ENCODE data around the gene NXT1.

The NXT1 gene

GRCh38 chr20:23371496-23371895 is 20.9 kb downstream of the NXT1 start:
- Histone ChIP-seq H3K4ac (ENCODE audit: low read length) (no peak overlapping the region), H3K4me2 (ENCODE audit: insufficient read depth, low read length, poor library complexity, severe bottlenecking) (no peak overlapping the region), H4K91ac (ENCODE audit: low read depth, low read length, poor library complexity) (no peak overlapping the region), H4K8ac (ENCODE audit: low read depth, low read length) (no peak overlapping the region), H2BK120ac (ENCODE audit: low read depth, low read length) (no peak overlapping the region), H3K9me3 (replicated peaks in 1 of 2; ENCODE audit: control insufficient read depth in 2 of 2, insufficient read depth in 1 of 2, low read depth in 1 of 2, low read length in 2 of 2) (peaks cover 0 to 33% of the 10 kb centered on the region in 2 donors), H3K79me1 (ENCODE audit: low read depth, low read length) (no peaks in the 10 kb centered on the region), H3K4me3 (ENCODE audit: low read length in 2 of 2) (no peak overlapping the region), H3K27ac (replicated peaks; ENCODE audit: low read length) (no peak overlapping the region), H2AFZ (ENCODE audit: low read length) (no peak overlapping the region), H3K18ac (ENCODE audit: low read length) (no peak overlapping the region), H3K27me3 (ENCODE audit: control insufficient read depth in 3 of 3, insufficient read depth in 3 of 3, low read depth in 1 of 3, low read length in 3 of 3) (no peaks in the 10 kb centered on the region), H3K36me3 (replicated peaks in 1 of 2; ENCODE audit: control insufficient read depth in 2 of 2, insufficient read depth in 2 of 2, low read length in 2 of 2) (peaks cover 27 to 100% of the 10 kb centered on the region in 2 donors), H3K9ac (ENCODE audit: low read depth, low read length, poor library complexity) (no peak overlapping the region), H2BK5ac (ENCODE audit: low read length) (no peak overlapping the region), H2BK12ac (ENCODE audit: low read length) (no peak overlapping the region), H3K23ac (ENCODE audit: low read depth, low read length, poor library complexity) (no peak overlapping the region), H3K4me1 (ENCODE audit: control insufficient read depth in 2 of 2, insufficient read depth in 1 of 2, low read depth in 1 of 2, low read length in 2 of 2) (no peaks in the 10 kb centered on the region), H2BK15ac (ENCODE audit: low read length) (no peak overlapping the region), H3K14ac (ENCODE audit: low read length) (no peak overlapping the region), H2AK5ac (ENCODE audit: low read depth, low read length) (no peak overlapping the region)
- WGBS, 2 donors (ENCODE audit: extremely low coverage in 2 of 2, insufficient read length in 2 of 2, insufficient replicate concordance in 1 of 2), result no CpG with 5 or more reads among the region's 4 CpGs
- no peak for DNase-seq (ENCODE audit: low spot score)

DNA sequence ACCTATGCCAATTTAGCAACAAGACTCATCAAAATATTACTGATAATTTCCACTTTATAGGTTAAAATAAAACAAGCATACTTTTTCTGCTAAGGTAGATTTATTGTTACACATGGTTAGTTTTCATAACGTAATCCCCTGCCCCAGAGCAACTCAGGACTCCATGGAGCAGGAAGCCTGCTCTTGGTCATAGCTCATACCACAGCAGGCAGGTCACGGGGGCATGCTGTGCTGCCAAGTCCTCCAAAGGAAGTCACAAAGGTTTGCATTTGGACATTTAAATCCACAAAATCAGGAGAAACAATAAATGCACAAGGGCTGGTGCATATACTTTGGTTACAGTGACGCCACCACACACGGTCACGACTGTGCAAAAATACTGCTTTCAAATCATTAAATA is 23.9 kb downstream of the NXT1 start:
- Histone ChIP-seq H3K14ac (ENCODE audit: low read length) (no peak overlapping the region), H2BK15ac (ENCODE audit: low read length) (no peak overlapping the region), H3K23ac (ENCODE audit: low read depth, low read length, poor library complexity) (peak overlapping the region; percentile 39), H3K4ac (ENCODE audit: low read length) (no peak overlapping the region), H3K36me3 (replicated peaks in 1 of 2; ENCODE audit: control insufficient read depth in 2 of 2, insufficient read depth in 2 of 2, low read length in 2 of 2) (peaks cover 26 to 92% of the 10 kb centered on the region in 2 donors), H2BK5ac (ENCODE audit: low read length) (no peak overlapping the region), H2AK5ac (ENCODE audit: low read depth, low read length) (no peak overlapping the region), H3K9ac (ENCODE audit: low read depth, low read length, poor library complexity) (no peak overlapping the region), H3K18ac (ENCODE audit: low read length) (no peak overlapping the region), H4K8ac (ENCODE audit: low read depth, low read length) (no peak overlapping the region), H2BK12ac (ENCODE audit: low read length) (no peak overlapping the region), H3K9me3 (replicated peaks in 1 of 2; ENCODE audit: control insufficient read depth in 2 of 2, insufficient read depth in 1 of 2, low read depth in 1 of 2, low read length in 2 of 2) (peaks cover 0 to 33% of the 10 kb centered on the region in 2 donors), H3K27ac (replicated peaks; ENCODE audit: low read length) (no peak overlapping the region), H3K4me1 (ENCODE audit: control insufficient read depth in 2 of 2, insufficient read depth in 1 of 2, low read depth in 1 of 2, low read length in 2 of 2) (no peaks in the 10 kb centered on the region), H2AFZ (ENCODE audit: low read length) (no peak overlapping the region), H3K4me3 (ENCODE audit: low read length in 2 of 2) (peak overlapping the region in 1 of 2 donors; percentile 30), H3K79me1 (ENCODE audit: low read depth, low read length) (no peaks in the 10 kb centered on the region), H3K4me2 (ENCODE audit: insufficient read depth, low read length, poor library complexity, severe bottlenecking) (no peak overlapping the region), H2BK120ac (ENCODE audit: low read depth, low read length) (no peak overlapping the region), H4K91ac (ENCODE audit: low read depth, low read length, poor library complexity) (no peak overlapping the region), H3K27me3 (ENCODE audit: control insufficient read depth in 3 of 3, insufficient read depth in 3 of 3, low read depth in 1 of 3, low read length in 3 of 3) (no peaks in the 10 kb centered on the region)
- no CpG with 5 or more reads among the region's 5 CpGs for WGBS, 2 donors (ENCODE audit: extremely low coverage in 2 of 2, insufficient read length in 2 of 2, insufficient replicate concordance in 1 of 2)
- DNase-seq (ENCODE audit: low spot score), result no peak

- no peak for DNase-seq (ENCODE audit: low spot score)
- H2AK5ac ChIP-seq (ENCODE audit: low read depth, low read length), result no peak overlapping the region
- H4K91ac ChIP-seq (ENCODE audit: low read depth, low read length, poor library complexity), result no peak overlapping the region
- H2BK5ac ChIP-seq (ENCODE audit: low read length), result no peak overlapping the region
- H2BK12ac ChIP-seq (ENCODE audit: low read length), result no peak overlapping the region
- no peak overlapping the region for H3K23ac ChIP-seq (ENCODE audit: low read depth, low read length, poor library complexity)
- no peak overlapping the region for H3K27ac ChIP-seq (replicated peaks; ENCODE audit: low read length)
- no peak overlapping the region for H2BK15ac ChIP-seq (ENCODE audit: low read length)
- no peak overlapping the region for H3K9ac ChIP-seq (ENCODE audit: low read depth, low read length, poor library complexity)
- no peak overlapping the region for H3K14ac ChIP-seq (ENCODE audit: low read length)
- no peaks in the 10 kb centered on the region for H3K79me1 ChIP-seq (ENCODE audit: low read depth, low read length)
- no peak overlapping the region for H3K4me3 ChIP-seq (ENCODE audit: low read length in 2 of 2)
- H2BK120ac ChIP-seq (ENCODE audit: low read depth, low read length), result no peak overlapping the region
- H3K4me1 ChIP-seq (ENCODE audit: control insufficient read depth in 2 of 2, insufficient read depth in 1 of 2, low read depth in 1 of 2, low read length in 2 of 2), result no peaks in the 10 kb centered on the region
- no peak overlapping the region for H2AFZ ChIP-seq (ENCODE audit: low read length)
- no peak overlapping the region for H4K8ac ChIP-seq (ENCODE audit: low read depth, low read length)
- H3K36me3 ChIP-seq (replicated peaks in 1 of 2; ENCODE audit: control insufficient read depth in 2 of 2, insufficient read depth in 2 of 2, low read length in 2 of 2), result peaks cover 15 to 91% of the 10 kb centered on the region in 2 donors
- H3K9me3 ChIP-seq (replicated peaks in 1 of 2; ENCODE audit: control insufficient read depth in 2 of 2, insufficient read depth in 1 of 2, low read depth in 1 of 2, low read length in 2 of 2), result peaks cover 0 to 33% of the 10 kb centered on the region in 2 donors
- H3K4me2 ChIP-seq (ENCODE audit: insufficient read depth, low read length, poor library complexity, severe bottlenecking), result no peak overlapping the region
- H3K27me3 ChIP-seq (ENCODE audit: control insufficient read depth in 3 of 3, insufficient read depth in 3 of 3, low read depth in 1 of 3, low read length in 3 of 3), result no peaks in the 10 kb centered on the region
- no CpG with 5 or more reads among the region's 5 CpGs for WGBS, 2 donors (ENCODE audit: extremely low coverage in 2 of 2, insufficient read length in 2 of 2, insufficient replicate concordance in 1 of 2)
- H3K4ac ChIP-seq (ENCODE audit: low read length), result no peak overlapping the region
- no peak overlapping the region for H3K18ac ChIP-seq (ENCODE audit: low read length)
These were observed 25.2 kb downstream of the NXT1 start for GRCh38 chr20:23375827-23376226.

DNA sequence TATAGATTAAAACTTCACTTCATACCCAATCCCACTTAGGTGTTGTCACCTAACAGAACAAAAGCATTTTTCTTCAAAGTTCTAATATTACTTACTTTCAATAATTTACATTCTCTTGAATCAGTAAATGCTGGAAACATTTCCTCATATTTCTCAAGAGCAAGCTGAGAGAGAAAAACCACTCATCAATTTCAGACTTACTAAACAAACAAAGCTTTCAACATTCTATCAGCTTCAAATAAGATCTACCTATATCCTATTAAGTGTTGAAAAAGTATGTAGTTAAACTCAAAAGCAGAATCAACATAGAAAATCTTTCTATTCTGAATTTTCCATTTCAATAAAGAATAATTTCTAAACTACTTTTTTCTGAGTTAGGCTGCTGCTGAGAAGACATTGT is 29.2 kb downstream of the NXT1 start:
- DNase-seq (ENCODE audit: low spot score), result no peak
- Histone ChIP-seq H3K4me1 (ENCODE audit: control insufficient read depth in 2 of 2, insufficient read depth in 1 of 2, low read depth in 1 of 2, low read length in 2 of 2) (no peaks in the 10 kb centered on the region), H3K4me3 (ENCODE audit: low read length in 2 of 2) (no peak overlapping the region), H3K23ac (ENCODE audit: low read depth, low read length, poor library complexity) (no peak overlapping the region), H3K18ac (ENCODE audit: low read length) (no peak overlapping the region), H3K9ac (ENCODE audit: low read depth, low read length, poor library complexity) (no peak overlapping the region), H2BK5ac (ENCODE audit: low read length) (no peak overlapping the region), H2AFZ (ENCODE audit: low read length) (no peak overlapping the region), H4K8ac (ENCODE audit: low read depth, low read length) (no peak overlapping the region), H2BK15ac (ENCODE audit: low read length) (no peak overlapping the region), H2BK120ac (ENCODE audit: low read depth, low read length) (no peak overlapping the region), H3K4ac (ENCODE audit: low read length) (no peak overlapping the region), H3K36me3 (replicated peaks in 1 of 2; ENCODE audit: control insufficient read depth in 2 of 2, insufficient read depth in 2 of 2, low read length in 2 of 2) (peaks cover 7 to 70% of the 10 kb centered on the region in 2 donors), H4K91ac (ENCODE audit: low read depth, low read length, poor library complexity) (no peak overlapping the region), H3K9me3 (replicated peaks in 1 of 2; ENCODE audit: control insufficient read depth in 2 of 2, insufficient read depth in 1 of 2, low read depth in 1 of 2, low read length in 2 of 2) (peaks cover 0 to 27% of the 10 kb centered on the region in 2 donors), H3K27me3 (ENCODE audit: control insufficient read depth in 3 of 3, insufficient read depth in 3 of 3, low read depth in 1 of 3, low read length in 3 of 3) (no peaks in the 10 kb centered on the region), H3K4me2 (ENCODE audit: insufficient read depth, low read length, poor library complexity, severe bottlenecking) (no peak overlapping the region), H2BK12ac (ENCODE audit: low read length) (no peak overlapping the region), H3K14ac (ENCODE audit: low read length) (no peak overlapping the region), H3K79me1 (ENCODE audit: low read depth, low read length) (peaks cover 3% of the 10 kb centered on the region), H2AK5ac (ENCODE audit: low read depth, low read length) (no peak overlapping the region), H3K27ac (replicated peaks; ENCODE audit: low read length) (no peak overlapping the region)
